Peyer's patch (tissue), 4 donors: ENCODE data around the gene EXOC3. TPM values are rescaled to one million over a fixed set of nuclear protein-coding genes. Genes with fewer than 3 reads are reported as not detected.

Experiments used
- DNase-seq, 3 donors: peaks; one replicate each; pipeline ENCODE4 v3.0.0-alpha.2; 2017 to 2019
- H3K27ac ChIP-seq, 4 donors: fragments of 200-600 bp; sonication (generic); one replicate each; pipeline ENCODE4 v1.5.1; 2016 to 2019
- H3K27me3 ChIP-seq, 2 donors: fragments of 200-600 bp; sonication (generic); one replicate each; pipeline ENCODE4 v1.5.1; 2019
- H3K36me3 ChIP-seq, 3 donors: fragments of 200-600 bp; sonication (generic); one replicate each; pipeline ENCODE4 v1.5.1; 2016 to 2019
- H3K4me1 ChIP-seq, 4 donors: fragments of 200-600 bp; sonication (generic); one replicate each; pipeline ENCODE4 v1.5.1; 2016 to 2019
- H3K4me3 ChIP-seq, 4 donors: fragments of 200-600 bp; sonication (generic); 1 replicate in 3 of 4; 2 replicates in 1 of 4; pipeline ENCODE4 v1.5.1; 2016 to 2019; ENCODE audit warnings: mild to moderate bottlenecking in 1 of 4
- H3K9me3 ChIP-seq, 4 donors: fragments of 200-600 bp; sonication (generic); one replicate each; pipeline ENCODE4 v1.5.1; 2016 to 2019; ENCODE audit warnings: mild to moderate bottlenecking in 1 of 4
- POLR2A ChIP-seq, 2 donors: fragments of 450-650 bp; IDR thresholded peaks; one replicate each; pipeline ENCODE4 v1.5.1; 2017; ENCODE audit warnings: antibody characterized with exemption in 2 of 2, mild to moderate bottlenecking in 2 of 2, moderate library complexity in 2 of 2
- total RNA-seq, 4 donors: library from RNA; depleted of rRNA; stranded (reverse); fragments of >200 nt; gene quantifications; one replicate each; pipeline ENCODE4 v1.1.0, GENCODE V29; 2016
- TF ChIP-seq, protein P1 (sequence below), 6 experiments: fragments of 450-650 bp in 4 of 6; fragments of 200-600 bp in 2 of 6; sonication (generic) in 1 of 6; IDR thresholded peaks; one replicate each; pipeline ENCODE4 v1.5.1; 2017 to 2019; ENCODE audit warnings: antibody characterized with exemption in 6 of 6, mild to moderate bottlenecking in 3 of 6, moderate library complexity in 1 of 6

EXOC3 gene
- total RNA-seq, 4 donors from 2014 or later = 74.3 to 201 (median 141) TPM

GRCh38 chr5:456351-457194 is 13.6 kb downstream of the EXOC3 start:
- Histone ChIP-seq H3K36me3 (peaks cover 0 to 94% (median 0%) of the 10 kb centered on the region in 3 donors), H3K4me1 (no peaks in the 10 kb centered on the region)

DNA sequence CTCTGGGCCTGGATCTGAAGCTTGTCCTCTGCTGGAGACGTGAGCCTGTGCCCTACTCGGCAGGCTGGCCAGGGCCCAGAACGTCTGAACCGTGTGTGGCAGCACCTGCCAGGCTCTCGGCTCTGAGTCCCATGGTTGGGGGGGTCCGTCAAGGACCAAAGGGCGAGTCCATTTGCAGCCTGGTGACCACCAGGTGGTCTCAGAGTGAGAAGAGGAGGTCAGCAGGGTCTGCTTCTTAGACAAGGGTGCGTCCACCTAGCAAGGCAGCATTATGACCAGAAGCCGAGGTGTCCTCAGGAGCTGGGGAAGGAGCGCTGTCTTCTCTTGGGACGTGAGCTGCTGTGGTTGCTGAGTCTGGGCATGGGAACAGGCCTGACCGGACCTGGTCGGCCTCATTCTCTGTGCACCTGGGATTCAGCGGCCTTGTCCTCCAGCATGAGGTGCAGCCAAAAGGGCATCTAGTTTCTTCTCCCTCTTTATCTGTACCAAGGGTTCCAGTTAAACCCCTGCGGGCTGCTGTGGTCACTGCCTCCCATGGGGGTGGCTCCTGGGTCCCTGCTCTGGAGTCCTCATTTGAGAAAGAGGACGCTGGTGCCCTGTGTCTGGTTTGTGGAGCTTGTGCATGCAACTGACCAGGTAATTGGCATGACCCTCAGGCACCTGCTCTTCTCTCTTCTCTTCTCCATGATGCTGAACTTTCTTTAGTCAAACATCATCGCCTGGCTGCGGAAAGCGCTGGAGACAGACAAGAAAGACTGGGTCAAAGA is 14.4 kb downstream of the EXOC3 start:
- peak in 2 of 3 donors; percentile 30 to 34 for DNase-seq
- Histone ChIP-seq H3K4me1 (no peaks in the 10 kb centered on the region), H3K4me3 (no peak overlapping the region), H3K9me3 (no peaks in the 10 kb centered on the region), H3K27ac (no peak overlapping the region), H3K36me3 (peaks cover 0 to 94% (median 0%) of the 10 kb centered on the region in 3 donors), H3K27me3 (no peaks in the 10 kb centered on the region)
- TF ChIP-seq POLR2A (IDR thresholded peaks at IDR 0.05) = no peak
- TF ChIP-seq, protein P1, sequence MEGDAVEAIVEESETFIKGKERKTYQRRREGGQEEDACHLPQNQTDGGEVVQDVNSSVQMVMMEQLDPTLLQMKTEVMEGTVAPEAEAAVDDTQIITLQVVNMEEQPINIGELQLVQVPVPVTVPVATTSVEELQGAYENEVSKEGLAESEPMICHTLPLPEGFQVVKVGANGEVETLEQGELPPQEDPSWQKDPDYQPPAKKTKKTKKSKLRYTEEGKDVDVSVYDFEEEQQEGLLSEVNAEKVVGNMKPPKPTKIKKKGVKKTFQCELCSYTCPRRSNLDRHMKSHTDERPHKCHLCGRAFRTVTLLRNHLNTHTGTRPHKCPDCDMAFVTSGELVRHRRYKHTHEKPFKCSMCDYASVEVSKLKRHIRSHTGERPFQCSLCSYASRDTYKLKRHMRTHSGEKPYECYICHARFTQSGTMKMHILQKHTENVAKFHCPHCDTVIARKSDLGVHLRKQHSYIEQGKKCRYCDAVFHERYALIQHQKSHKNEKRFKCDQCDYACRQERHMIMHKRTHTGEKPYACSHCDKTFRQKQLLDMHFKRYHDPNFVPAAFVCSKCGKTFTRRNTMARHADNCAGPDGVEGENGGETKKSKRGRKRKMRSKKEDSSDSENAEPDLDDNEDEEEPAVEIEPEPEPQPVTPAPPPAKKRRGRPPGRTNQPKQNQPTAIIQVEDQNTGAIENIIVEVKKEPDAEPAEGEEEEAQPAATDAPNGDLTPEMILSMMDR (IDR thresholded peaks at IDR 0.05) = no peak

More at GRCh38 chr5:456351-457194, 13.6 kb downstream of the EXOC3 start:
- Histone ChIP-seq H3K9me3 (peaks cover 0 to 6% (median 0%) of the 10 kb centered on the region in 4 donors), H3K27me3 (no peaks in the 10 kb centered on the region), H3K27ac (no peak overlapping the region), H3K4me3 (no peak overlapping the region)
- peak in 2 of 3 donors; percentile 37 to 40 for DNase-seq
- no peak for TF ChIP-seq POLR2A (IDR thresholded peaks at IDR 0.05)
- TF ChIP-seq, protein P1 (IDR thresholded peaks at IDR 0.05) = no peak

DNA sequence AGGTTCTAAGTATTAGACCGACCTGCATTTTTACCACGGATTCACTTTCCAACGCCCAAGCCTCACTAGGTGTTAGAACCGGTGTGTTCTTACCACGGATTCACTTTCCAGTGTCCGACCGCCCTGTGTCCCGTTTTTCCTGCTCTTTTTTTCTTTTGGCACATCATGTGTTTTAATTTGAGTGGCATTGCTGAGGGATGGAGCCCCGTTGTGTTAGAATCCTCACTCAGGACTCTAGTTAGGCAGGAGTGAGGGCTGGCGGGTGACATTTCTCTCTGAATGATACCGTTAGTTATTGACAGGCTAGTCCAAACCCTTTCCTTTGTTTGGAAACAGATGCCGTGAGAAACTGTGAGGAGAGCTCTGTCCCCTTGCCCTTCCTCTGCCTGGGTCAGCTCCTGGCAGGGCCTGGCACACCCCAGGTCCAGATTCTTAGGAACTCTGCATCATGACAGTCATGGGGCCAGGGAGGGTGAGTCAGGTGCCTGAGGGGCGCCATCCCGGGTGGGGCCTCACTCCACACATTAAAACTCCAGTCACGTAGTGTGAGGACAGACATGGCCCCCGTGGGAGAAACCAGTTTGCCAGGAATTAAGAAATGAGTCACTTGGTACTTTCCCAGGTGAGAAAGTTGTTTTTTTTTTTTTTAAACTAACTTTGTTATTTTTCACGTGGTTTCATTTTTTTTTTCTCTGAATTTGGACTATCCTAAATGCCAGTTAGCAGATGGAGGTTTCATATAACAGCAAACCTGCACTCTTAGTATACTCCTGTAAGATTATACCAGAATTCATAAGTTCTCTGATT is 15.8 kb downstream of the EXOC3 start:
- Histone ChIP-seq H3K9me3 (no peaks in the 10 kb centered on the region), H3K27ac (no peak overlapping the region), H3K27me3 (no peaks in the 10 kb centered on the region), H3K36me3 (peaks cover 0 to 93% (median 0%) of the 10 kb centered on the region in 3 donors), H3K4me1 (no peaks in the 10 kb centered on the region), H3K4me3 (no peak overlapping the region)
- peak in 2 of 3 donors; percentile 27 to 40 for DNase-seq
- TF ChIP-seq, protein P1 (IDR thresholded peaks at IDR 0.05) = no peak
- TF ChIP-seq POLR2A (IDR thresholded peaks at IDR 0.05) = no peak

DNA sequence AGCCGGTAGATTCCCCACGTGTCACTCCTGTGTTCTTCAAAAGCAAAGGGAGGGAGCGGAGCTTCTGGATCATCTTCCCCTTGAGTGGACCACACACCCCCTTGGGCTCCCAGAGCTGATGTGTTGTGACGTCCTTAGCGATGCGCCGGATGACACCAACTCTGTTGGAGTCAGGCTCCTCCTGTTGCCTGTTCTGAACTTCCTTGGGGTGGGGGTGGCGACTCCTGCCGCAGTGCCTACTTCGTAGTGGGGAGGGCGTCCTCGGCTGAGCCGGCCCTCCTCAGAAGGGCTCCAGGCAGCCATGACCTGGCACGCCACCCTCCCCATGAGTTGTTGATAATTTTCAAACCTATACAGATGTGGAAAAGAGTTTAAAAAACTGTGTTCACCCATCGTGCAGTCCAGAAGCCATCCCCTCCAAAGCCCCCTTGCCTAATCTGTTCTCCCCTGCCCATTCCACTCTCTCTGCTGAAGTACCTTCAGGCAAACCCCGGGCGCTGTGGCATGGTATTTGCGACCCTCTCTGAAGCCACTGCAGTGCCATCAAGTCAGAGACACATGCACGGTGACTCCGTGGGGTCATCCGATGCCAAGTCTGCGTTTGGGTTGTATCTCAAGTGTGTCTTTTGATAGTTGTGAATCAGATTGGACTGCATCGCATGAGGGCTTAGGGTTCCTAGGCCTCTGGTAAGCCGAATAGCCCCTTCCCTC is 16.7 kb downstream of the EXOC3 start:
- Histone ChIP-seq H3K4me1 (no peaks in the 10 kb centered on the region), H3K9me3 (no peaks in the 10 kb centered on the region), H3K4me3 (no peak overlapping the region), H3K27ac (no peak overlapping the region), H3K36me3 (peaks cover 0 to 94% (median 0%) of the 10 kb centered on the region in 3 donors), H3K27me3 (no peaks in the 10 kb centered on the region)
- TF ChIP-seq POLR2A (IDR thresholded peaks at IDR 0.05) = no peak
- TF ChIP-seq, protein P1 (IDR thresholded peaks at IDR 0.05) = no peak
- peak in 2 of 3 donors; percentile 15 to 44 for DNase-seq

DNA sequence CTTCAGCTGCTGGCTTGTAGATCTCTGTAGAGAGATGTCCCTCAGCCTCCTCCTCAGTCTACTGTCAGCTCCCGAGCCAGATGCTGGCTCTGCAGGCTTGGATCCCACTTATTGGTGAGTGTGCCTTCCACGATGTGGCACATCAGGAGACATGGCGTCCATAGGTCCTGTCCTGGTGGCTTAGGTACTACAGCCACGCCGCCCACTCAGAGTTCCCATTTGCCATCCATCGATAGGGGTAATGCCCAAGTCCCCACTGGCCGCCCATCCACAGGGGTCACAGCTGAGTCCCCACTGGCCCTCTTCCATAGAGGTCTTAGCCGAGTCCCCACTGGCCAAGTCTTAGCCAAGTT is 17.3 kb downstream of the EXOC3 start:
- DNase-seq = peak in 2 of 3 donors; percentile 34 to 40
- TF ChIP-seq POLR2A (IDR thresholded peaks at IDR 0.05) = no peak
- TF ChIP-seq, protein P1 (IDR thresholded peaks at IDR 0.05) = no peak
- H3K4me3 ChIP-seq = no peak overlapping the region
- H3K36me3 ChIP-seq = peaks cover 0 to 94% (median 0%) of the 10 kb centered on the region in 3 donors
- no peaks in the 10 kb centered on the region for H3K9me3 ChIP-seq
- no peaks in the 10 kb centered on the region for H3K4me1 ChIP-seq
- H3K27me3 ChIP-seq = no peaks in the 10 kb centered on the region
- no peak overlapping the region for H3K27ac ChIP-seq
